ENCODE measurements around the gene TSC22D3. TPM values are rescaled to one million over a fixed set of nuclear protein-coding genes. Genes with fewer than 3 reads are reported as not detected.

TSC22D3 gene
- total RNA-seq, 2 donors from 2014 or later: 9.9 to 10.5 TPM

DNA sequence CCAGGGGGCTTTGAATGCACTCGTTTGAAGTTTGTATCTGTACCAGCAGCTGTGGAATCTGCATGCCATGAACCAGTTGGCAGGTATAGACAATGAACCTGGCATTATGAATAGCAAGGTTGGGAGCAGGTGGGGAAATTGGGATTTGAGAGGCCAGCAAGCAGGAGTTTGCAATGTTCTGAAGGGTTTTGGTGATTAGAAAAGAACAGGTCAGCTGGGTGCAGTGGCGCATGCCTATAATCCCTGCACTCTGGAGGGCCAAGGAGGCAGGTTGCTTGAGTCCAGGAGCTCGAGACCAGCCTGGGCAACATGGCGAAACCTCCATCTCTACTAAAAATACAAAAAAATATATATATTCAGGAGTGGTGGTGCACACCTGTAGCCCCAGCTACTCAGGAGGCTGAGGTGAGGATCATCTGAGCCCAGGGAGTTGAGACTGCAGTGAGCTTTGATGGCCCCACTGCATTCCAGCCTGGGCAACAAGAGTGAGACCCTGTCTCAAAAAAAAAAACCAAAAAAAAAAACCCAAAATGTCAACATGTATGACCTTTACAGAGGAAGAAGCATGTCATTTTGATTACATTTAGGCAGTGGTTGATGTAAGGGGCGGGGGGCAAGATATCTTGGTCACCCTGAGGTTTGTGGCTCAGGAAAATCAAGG is 63.9 kb downstream of the TSC22D3 start:
- no peaks in the 10 kb centered on the region for H3K4me1 ChIP-seq (ENCODE audit: control insufficient read depth, insufficient read depth, low read length)
- peak; percentile 47 for DNase-seq
- no peak overlapping the region for H3K27ac ChIP-seq (ENCODE audit: low read depth, low read length)
- peaks cover 2% of the 10 kb centered on the region for H3K9me3 Mint-ChIP-seq
- H3K4me3 ChIP-seq (ENCODE audit: low read length): no peak overlapping the region
- WGBS, 2 experiments (ENCODE audit: insufficient coverage in 1 of 2, insufficient read length in 1 of 2): 89% methylated on average over 4 of the region's 5 CpGs; no CpG with 5 or more reads in 1 of the 2 experiments
- H3K4me3 Mint-ChIP-seq: no peak overlapping the region
- no peaks in the 10 kb centered on the region for H3K9me3 ChIP-seq (ENCODE audit: control insufficient read depth, low read length)
- no peaks in the 10 kb centered on the region for H3K36me3 Mint-ChIP-seq (ENCODE audit: low read depth)
- no peak overlapping the region for H3K9ac ChIP-seq (ENCODE audit: extremely low read depth, low read length, poor library complexity, severe bottlenecking)
- TF ChIP-seq, protein P1, sequence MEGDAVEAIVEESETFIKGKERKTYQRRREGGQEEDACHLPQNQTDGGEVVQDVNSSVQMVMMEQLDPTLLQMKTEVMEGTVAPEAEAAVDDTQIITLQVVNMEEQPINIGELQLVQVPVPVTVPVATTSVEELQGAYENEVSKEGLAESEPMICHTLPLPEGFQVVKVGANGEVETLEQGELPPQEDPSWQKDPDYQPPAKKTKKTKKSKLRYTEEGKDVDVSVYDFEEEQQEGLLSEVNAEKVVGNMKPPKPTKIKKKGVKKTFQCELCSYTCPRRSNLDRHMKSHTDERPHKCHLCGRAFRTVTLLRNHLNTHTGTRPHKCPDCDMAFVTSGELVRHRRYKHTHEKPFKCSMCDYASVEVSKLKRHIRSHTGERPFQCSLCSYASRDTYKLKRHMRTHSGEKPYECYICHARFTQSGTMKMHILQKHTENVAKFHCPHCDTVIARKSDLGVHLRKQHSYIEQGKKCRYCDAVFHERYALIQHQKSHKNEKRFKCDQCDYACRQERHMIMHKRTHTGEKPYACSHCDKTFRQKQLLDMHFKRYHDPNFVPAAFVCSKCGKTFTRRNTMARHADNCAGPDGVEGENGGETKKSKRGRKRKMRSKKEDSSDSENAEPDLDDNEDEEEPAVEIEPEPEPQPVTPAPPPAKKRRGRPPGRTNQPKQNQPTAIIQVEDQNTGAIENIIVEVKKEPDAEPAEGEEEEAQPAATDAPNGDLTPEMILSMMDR (conservative IDR thresholded peaks at IDR 0.05): no peak
- H3K36me3 ChIP-seq (ENCODE audit: control insufficient read depth, insufficient read depth, low read length): no peaks in the 10 kb centered on the region
- H3K27me3 ChIP-seq (ENCODE audit: control insufficient read depth, insufficient read depth, low read length, poor library complexity, severe bottlenecking): peaks cover 10% of the 10 kb centered on the region
- H3K4me1 Mint-ChIP-seq: peaks cover 12% of the 10 kb centered on the region
- H3K27me3 Mint-ChIP-seq (ENCODE audit: insufficient read depth): peaks cover 25% of the 10 kb centered on the region
- peak overlapping the region; percentile 63 for H3K27ac Mint-ChIP-seq

GRCh38 chrX:107710617-107711391 is 64.8 kb downstream of the TSC22D3 start:
- Mint-ChIP-seq H3K36me3 (ENCODE audit: low read depth) (no peaks in the 10 kb centered on the region), H3K4me3 (no peak overlapping the region), H3K27me3 (ENCODE audit: insufficient read depth) (peaks cover 25% of the 10 kb centered on the region), H3K27ac (peak overlapping the region; percentile 63), H3K4me1 (peaks cover 12% of the 10 kb centered on the region), H3K9me3 (peaks cover 2% of the 10 kb centered on the region)
- peak overlapping the region; percentile 38 for H3K27ac ChIP-seq (ENCODE audit: low read depth, low read length)
- WGBS, 2 experiments (ENCODE audit: insufficient coverage in 1 of 2, insufficient read length in 1 of 2): 33 to 60% methylated on average over 2 to 7 of the region's 7 CpGs
- H3K4me3 ChIP-seq (ENCODE audit: low read length): no peak overlapping the region
- H3K9me3 ChIP-seq (ENCODE audit: control insufficient read depth, low read length): no peaks in the 10 kb centered on the region
- no peaks in the 10 kb centered on the region for H3K4me1 ChIP-seq (ENCODE audit: control insufficient read depth, insufficient read depth, low read length)
- TF ChIP-seq, protein P1 (conservative IDR thresholded peaks at IDR 0.05): no peak
- H3K27me3 ChIP-seq (ENCODE audit: control insufficient read depth, insufficient read depth, low read length, poor library complexity, severe bottlenecking): peaks cover 10% of the 10 kb centered on the region
- peak overlapping the region; percentile 20 for H3K9ac ChIP-seq (ENCODE audit: extremely low read depth, low read length, poor library complexity, severe bottlenecking)
- peak; percentile 73 for DNase-seq
- H3K36me3 ChIP-seq (ENCODE audit: control insufficient read depth, insufficient read depth, low read length): no peaks in the 10 kb centered on the region

- Histone ChIP-seq H3K36me3 (ENCODE audit: control insufficient read depth, insufficient read depth, low read length) (no peaks in the 10 kb centered on the region), H3K9ac (ENCODE audit: extremely low read depth, low read length, poor library complexity, severe bottlenecking) (no peak overlapping the region), H3K9me3 (ENCODE audit: control insufficient read depth, low read length) (no peaks in the 10 kb centered on the region), H3K4me3 (ENCODE audit: low read length) (no peak overlapping the region), H3K4me1 (ENCODE audit: control insufficient read depth, insufficient read depth, low read length) (no peaks in the 10 kb centered on the region), H3K27ac (ENCODE audit: low read depth, low read length) (no peak overlapping the region), H3K27me3 (ENCODE audit: control insufficient read depth, insufficient read depth, low read length, poor library complexity, severe bottlenecking) (no peaks in the 10 kb centered on the region)
- DNase-seq: peak; percentile 20
- no peaks in the 10 kb centered on the region for H3K36me3 Mint-ChIP-seq (ENCODE audit: low read depth)
- no peak overlapping the region for H3K27ac Mint-ChIP-seq
- H3K4me1 Mint-ChIP-seq: peaks cover 10% of the 10 kb centered on the region
- no peak overlapping the region for H3K4me3 Mint-ChIP-seq
- TF ChIP-seq, protein P1 (conservative IDR thresholded peaks at IDR 0.05): no peak
- H3K9me3 Mint-ChIP-seq: peaks cover 2% of the 10 kb centered on the region
- 99 to 100% methylated on average over 3 to 6 of the region's 6 CpGs for WGBS, 2 experiments (ENCODE audit: insufficient coverage in 1 of 2, insufficient read length in 1 of 2)
- peaks cover 13% of the 10 kb centered on the region for H3K27me3 Mint-ChIP-seq (ENCODE audit: insufficient read depth)
Observed at GRCh38 chrX:107709266-107709806, 66.3 kb downstream of the TSC22D3 start.

Data from endodermal cell (in vitro differentiated cells).